ENCODE measurements around the gene TPCN2.

The TPCN2 gene

GRCh38 chr11:69055598-69056516, 7.1 kb downstream of the TPCN2 start:
- H3K4me3 ChIP-seq (ENCODE audit: low read depth, low read length): no peak overlapping the region
- DNase-seq: no peak
- TF ChIP-seq CTCF (IDR thresholded peaks at IDR 0.05; ENCODE audit: low read depth, low read length, missing control alignments): no peak
- H3K27me3 ChIP-seq (replicated peaks): no peaks in the 10 kb centered on the region
- H3K27ac ChIP-seq: no peak overlapping the region
- in situ Hi-C loops (cut with HindIII; ENCODE audit: low pct_ligation_motif_present, low sequenced_read_pairs): no loop called here
- peaks cover 2% of the 10 kb centered on the region for H3K36me3 ChIP-seq (replicated peaks)

- Histone ChIP-seq H3K36me3 (replicated peaks) (peaks cover 2% of the 10 kb centered on the region), H3K4me3 (ENCODE audit: low read depth, low read length) (no peak overlapping the region), H3K27ac (no peak overlapping the region), H3K27me3 (replicated peaks) (no peaks in the 10 kb centered on the region)
- in situ Hi-C loops (cut with HindIII; ENCODE audit: low pct_ligation_motif_present, low sequenced_read_pairs): no loop called here
- TF ChIP-seq CTCF (IDR thresholded peaks at IDR 0.05; ENCODE audit: low read depth, low read length, missing control alignments): no peak
- DNase-seq: no peak
These were observed 8.5 kb downstream of the TPCN2 start for GRCh38 chr11:69057236-69057635.

GRCh38 chr11:69057801-69058200, 9.1 kb downstream of the TPCN2 start:
- peaks cover 2% of the 10 kb centered on the region for H3K36me3 ChIP-seq (replicated peaks)
- H3K27me3 ChIP-seq (replicated peaks): no peaks in the 10 kb centered on the region
- no peak for DNase-seq
- H3K27ac ChIP-seq: no peak overlapping the region
- no peak for TF ChIP-seq CTCF (IDR thresholded peaks at IDR 0.05; ENCODE audit: low read depth, low read length, missing control alignments)
- in situ Hi-C loops (cut with HindIII; ENCODE audit: low pct_ligation_motif_present, low sequenced_read_pairs): no loop called here
- H3K4me3 ChIP-seq (ENCODE audit: low read depth, low read length): no peak overlapping the region

GRCh38 chr11:69058511-69059270, 10.0 kb downstream of the TPCN2 start:
- H3K27ac ChIP-seq: no peak overlapping the region
- peaks cover 2% of the 10 kb centered on the region for H3K36me3 ChIP-seq (replicated peaks)
- H3K4me3 ChIP-seq (ENCODE audit: low read depth, low read length): no peak overlapping the region
- TF ChIP-seq CTCF (IDR thresholded peaks at IDR 0.05; ENCODE audit: low read depth, low read length, missing control alignments): no peak
- H3K27me3 ChIP-seq (replicated peaks): no peaks in the 10 kb centered on the region
- in situ Hi-C loops (cut with HindIII; ENCODE audit: low pct_ligation_motif_present, low sequenced_read_pairs): no loop called here
- no peak for DNase-seq

GRCh38 chr11:69059429-69059828, 10.7 kb downstream of the TPCN2 start:
- in situ Hi-C loops (cut with HindIII; ENCODE audit: low pct_ligation_motif_present, low sequenced_read_pairs): no loop called here
- TF ChIP-seq CTCF (IDR thresholded peaks at IDR 0.05; ENCODE audit: low read depth, low read length, missing control alignments): no peak
- Histone ChIP-seq H3K27ac (no peak overlapping the region), H3K4me3 (ENCODE audit: low read depth, low read length) (no peak overlapping the region), H3K36me3 (replicated peaks) (peaks cover 2% of the 10 kb centered on the region), H3K27me3 (replicated peaks) (no peaks in the 10 kb centered on the region)
- DNase-seq: no peak
